HCT116 (cell line): ENCODE data around the gene EDN2. TPM values are rescaled to one million over a fixed set of nuclear protein-coding genes. Genes with fewer than 3 reads are reported as not detected.

ENCODE experiments used
- ATAC-seq: fragments of 200-7000 bp; cut with Tn5 transposase; 2 replicates; pipeline ENCODE4 v1.9.1; 2020; ENCODE audit warnings: mild to moderate bottlenecking, moderate library complexity
- BruUV-seq: library from RNA; stranded (reverse); fragments of 400-500 nt; replicated peaks from 2 replicates; lab custom pipeline; 2021; lab: Mats Ljungman, UMichigan
- CTCF ChIA-PET: fragments of 300-600 bp; sonication (Branson Sonifier 250); formaldehyde crosslinking; loops from one replicate; lab custom pipeline; 2021; ENCODE audit warnings: antibody characterized with exemption; lab: Charles Lee
- POLR2A ChIA-PET: fragments of 300-600, 350-600 bp; sonication (Branson Sonifier 250); formaldehyde crosslinking; loops from one replicate; lab custom pipeline; 2021; ENCODE audit warnings: antibody characterized with exemption; lab: Charles Lee
- RAD21 ChIA-PET, 2 experiments: fragments of 300-600 bp; sonication (Branson Sonifier 250); formaldehyde crosslinking; loops; one replicate each; lab custom pipeline; 2023; ENCODE audit warnings: low total read pairs in 2 of 2; ENCODE audit not compliant: uncharacterized antibody in 2 of 2, unreplicated experiment in 2 of 2, low non-redundant PET in 1 of 2; lab: Charles Lee
- DNase-seq: peaks from one replicate; pipeline ENCODE4 v3.0.0-alpha.2; 2010; ENCODE audit warnings: low read depth, low spot score
- H2AFZ ChIP-seq: fragments of 200-600 bp; shearing (Covaris generic), sonication (generic); 2 replicates; pipeline ENCODE4 v1.6.1; 2017; ENCODE audit warnings: low read depth, mixed run types, mixed read lengths, antibody characterized with exemption, low read length; ENCODE audit not compliant: poor library complexity, severe bottlenecking
- H3K27ac ChIP-seq: 2 replicates; pipeline ENCODE4 v1.5.1; 2012; ENCODE audit warnings: low read depth, low read length
- H3K27me3 ChIP-seq: fragments of 200-600 bp; sonication (generic); 2 replicates; pipeline ENCODE4 v1.6.1; 2016; ENCODE audit warnings: mixed run types, low read length, mixed read lengths; ENCODE audit not compliant: insufficient read depth
- H3K36me3 ChIP-seq, 2 experiments: fragments of 200-500 bp in 1 of 2; fragments of 200-600 bp in 1 of 2; sonication (Bioruptor generic) in 1 of 2; sonication (generic) in 1 of 2; 2 replicates each; pipeline versions ENCODE4 v1.5.1 to v1.6.1; 2014 to 2016; ENCODE audit warnings: low read length in 2 of 2, inconsistent platforms in 1 of 2, mixed read lengths in 1 of 2, mixed run types in 1 of 2; ENCODE audit not compliant: insufficient read depth in 2 of 2, control insufficient read depth in 1 of 2
- H3K4me1 ChIP-seq, 2 experiments: fragments of 200-600 bp in 1 of 2; sonication (generic) in 1 of 2; 2 replicates each; pipeline versions ENCODE4 v1.5.1 to v1.6.1; 2012 to 2017; ENCODE audit warnings: low read length in 2 of 2, inconsistent platforms in 1 of 2, mild to moderate bottlenecking in 1 of 2, mixed read lengths in 1 of 2, mixed run types in 1 of 2, moderate library complexity in 1 of 2; ENCODE audit not compliant: insufficient read depth in 2 of 2, control insufficient read depth in 1 of 2
- H3K4me2 ChIP-seq: fragments of 200-600 bp; sonication (generic); 2 replicates; pipeline ENCODE4 v1.6.1; 2017; ENCODE audit warnings: mixed run types, low read length, mixed read lengths
- H3K4me3 ChIP-seq, 2 experiments: fragments of 200-600 bp in 1 of 2; sonication (generic) in 1 of 2; replicated peaks in 1 of 2; 2 replicates each; pipeline ENCODE4 v1.5.1; 2011 to 2016; ENCODE audit warnings: low read length in 2 of 2, control low read depth in 1 of 2, low read depth in 1 of 2, mild to moderate bottlenecking in 1 of 2, mixed read lengths in 1 of 2, mixed run types in 1 of 2
- H3K79me2 ChIP-seq: fragments of 200-600 bp; sonication (generic); 2 replicates; pipeline ENCODE4 v1.6.1; 2017; ENCODE audit warnings: mild to moderate bottlenecking, mixed run types, low read length, moderate library complexity, mixed read lengths; ENCODE audit not compliant: insufficient read depth
- H3K9ac ChIP-seq: fragments of 200-600 bp; sonication (generic); 2 replicates; pipeline ENCODE4 v1.6.1; 2016; ENCODE audit warnings: low read length, mixed read lengths
- H3K9me2 ChIP-seq: fragments of 200-600 bp; sonication (generic), shearing (Covaris generic); 2 replicates; pipeline ENCODE4 v1.6.1; 2017; ENCODE audit warnings: mixed run types, mild to moderate bottlenecking, moderate library complexity; ENCODE audit not compliant: insufficient read depth
- H3K9me3 ChIP-seq, 2 experiments: fragments of 200-500 bp in 1 of 2; fragments of 200-600 bp in 1 of 2; sonication (Bioruptor generic) in 1 of 2; sonication (generic) in 1 of 2; 2 replicates each; pipeline ENCODE4 v1.6.1; 2014 to 2017; ENCODE audit warnings: low read length in 2 of 2, mixed read lengths in 2 of 2, inconsistent platforms in 1 of 2, low read depth in 1 of 2, mild to moderate bottlenecking in 1 of 2, mixed run types in 1 of 2, moderate library complexity in 1 of 2; ENCODE audit not compliant: control insufficient read depth in 1 of 2, insufficient read depth in 1 of 2
- H4K20me1 ChIP-seq: fragments of 200-600 bp; sonication (generic), shearing (Covaris generic); 2 replicates; pipeline ENCODE4 v1.6.1; 2017; ENCODE audit warnings: mixed run types, mild to moderate bottlenecking, moderate library complexity; ENCODE audit not compliant: insufficient read depth
- CEBPB ChIP-seq: IDR thresholded peaks from 2 replicates; pipeline ENCODE4 v1.6.1; 2012; ENCODE audit warnings: low read depth
- EGR1 ChIP-seq: IDR thresholded peaks from 2 replicates; pipeline ENCODE4 v1.6.1; 2012; ENCODE audit warnings: low read depth
- ELF1 ChIP-seq: IDR thresholded peaks from 2 replicates; pipeline ENCODE4 v1.6.1; 2012; ENCODE audit warnings: low read depth, borderline replicate concordance
- EZH2 ChIP-seq: fragments of 200-600 bp; sonication (generic); IDR thresholded peaks from 2 replicates; pipeline ENCODE4 v1.6.1; 2017; ENCODE audit warnings: antibody characterized with exemption, mixed run types
- POLR2A ChIP-seq: IDR thresholded peaks from 2 replicates; pipeline ENCODE4 v1.7.0; 2011; ENCODE audit warnings: borderline replicate concordance; ENCODE audit not compliant: insufficient read depth, insufficient read length; ENCODE audit errors: extremely low read depth
- RAD21 ChIP-seq: IDR thresholded peaks from 2 replicates; pipeline ENCODE4 v1.6.1; 2012; ENCODE audit warnings: low read depth, mild to moderate bottlenecking
- SIN3A ChIP-seq: IDR thresholded peaks from 2 replicates; pipeline ENCODE4 v1.6.1; 2012; ENCODE audit warnings: low read depth
- SP1 ChIP-seq: IDR thresholded peaks from 2 replicates; pipeline ENCODE4 v1.6.1; 2012; ENCODE audit warnings: low read depth
- SRF ChIP-seq: IDR thresholded peaks from 2 replicates; pipeline ENCODE4 v1.6.1; 2012; ENCODE audit warnings: low read depth
- TCF7L2 ChIP-seq: IDR thresholded peaks from 2 replicates; pipeline ENCODE4 v1.7.0; 2011; ENCODE audit warnings: borderline replicate concordance, inconsistent platforms; ENCODE audit not compliant: insufficient read depth, insufficient read length; ENCODE audit errors: extremely low read depth
- ZNF274 ChIP-seq: fragments of 200-500 bp; sonication (Bioruptor generic); IDR thresholded peaks from 2 replicates; pipeline ENCODE4 v1.6.1; 2014; ENCODE audit warnings: mild to moderate bottlenecking, low read depth, low read length, inconsistent platforms
- intact Hi-C: fragments of 100-400 bp; cut with micrococcal nuclease; formaldehyde crosslinking; loops from 2 replicates; pipeline ENCODE4 v1.10.0; 2022
- total RNA-seq: library from RNA; stranded (reverse); gene quantifications from one replicate; pipeline ENCODE4 v1.2.1, GENCODE V29; 2021; ENCODE audit not compliant: unreplicated experiment

EDN2 gene
- total RNA-seq, 1 experiment from 2014 or later, result not detected

GRCh38 chr1:41483001-41483850, 1.3 kb downstream of the EDN2 start:
- Histone ChIP-seq H3K9me3 (no peaks in the 10 kb centered on the region), H2AFZ (peak overlapping the region; percentile 35), H3K36me3 (no peaks in the 10 kb centered on the region), H3K27me3 (no peaks in the 10 kb centered on the region), H3K4me3 (no peak overlapping the region), H3K27ac (peak overlapping the region; percentile 41; the same call in 1 of the 2 replicates), H4K20me1 (no peaks in the 10 kb centered on the region), H3K4me2 (peak overlapping the region; percentile 51), H3K9me2 (no peaks in the 10 kb centered on the region), H3K79me2 (no peaks in the 10 kb centered on the region), H3K9ac (no peak overlapping the region), H3K4me1 (peaks cover 34 to 50% of the 10 kb centered on the region in 2 experiments)
- POLR2A ChIA-PET, result no interaction called here
- ATAC-seq (no peak), DNase-seq (no peak)
- CTCF ChIA-PET, result interaction anchor here (3.1 to 3.9 kb wide), 2 partner anchors 8 to 11 kb away, joined by 15 to 27 read pairs; no protein-coding TSS in a partner anchor
- intact Hi-C loops, result no loop called here
- no TSS peak for BruUV-seq
- no peak for TF ChIP-seq EZH2
- RAD21 ChIA-PET, result interaction anchor here in 1 of 2 experiments (0.7 kb wide), 1 partner anchor 51 kb away, joined by 4 read pairs; no protein-coding TSS in a partner anchor

DNA sequence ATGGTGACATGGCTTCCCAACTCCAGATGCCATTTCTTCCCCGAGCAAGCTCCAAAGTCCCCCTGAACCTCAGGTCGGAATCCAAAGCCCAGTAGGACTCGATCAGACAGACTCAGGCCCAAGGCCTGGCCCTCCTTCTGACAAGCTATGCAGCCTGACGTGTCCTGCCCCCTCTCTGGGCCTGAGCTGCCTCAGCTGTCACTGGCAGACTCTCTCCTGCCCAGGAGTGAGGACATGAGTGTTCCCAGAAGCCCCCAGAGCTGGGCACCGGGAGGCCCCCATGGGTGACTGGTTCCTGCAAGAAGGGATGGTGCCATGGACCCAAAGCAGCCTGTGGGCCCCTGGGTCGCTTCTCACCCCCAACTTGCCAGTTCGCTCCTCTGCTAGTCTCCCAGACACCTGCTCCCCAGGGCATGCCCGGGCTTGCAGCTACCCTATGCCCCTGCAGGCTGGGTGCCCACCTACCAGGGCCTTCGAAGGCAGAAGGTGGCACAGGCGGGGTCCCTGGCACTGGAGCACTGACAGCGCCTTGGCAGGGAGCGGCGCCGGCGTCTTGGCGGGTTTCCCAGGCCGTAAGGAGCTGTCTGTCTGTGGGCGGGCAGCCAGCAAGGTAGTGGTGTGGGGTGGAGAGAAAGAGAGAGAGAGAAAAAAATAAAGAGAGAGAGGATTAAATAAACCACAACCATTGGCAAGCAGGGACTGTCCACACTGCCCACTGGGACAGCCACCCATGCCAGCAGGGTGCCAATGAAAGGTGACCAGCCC, 2.3 kb downstream of the EDN2 start:
- ATAC-seq, result peak; percentile 23
- TF ChIP-seq POLR2A, result no peak
- TF ChIP-seq EGR1, result no peak
- TF ChIP-seq SIN3A, result no peak
- TF ChIP-seq SP1, result no peak
- TF ChIP-seq ZNF274, result no peak
- TF ChIP-seq CEBPB, result no peak
- no peak for TF ChIP-seq SRF
- TF ChIP-seq TCF7L2, result no peak
- no peak for TF ChIP-seq RAD21
- no peak for TF ChIP-seq ELF1
- Histone ChIP-seq H4K20me1 (no peaks in the 10 kb centered on the region), H3K9me3 (no peaks in the 10 kb centered on the region), H3K9ac (no peak overlapping the region), H2AFZ (peak overlapping the region; percentile 35), H3K4me1 (peaks cover 34 to 50% of the 10 kb centered on the region in 2 experiments), H3K36me3 (no peaks in the 10 kb centered on the region), H3K4me2 (peak overlapping the region; percentile 51), H3K9me2 (no peaks in the 10 kb centered on the region), H3K27me3 (no peaks in the 10 kb centered on the region), H3K4me3 (no peak overlapping the region), H3K79me2 (no peaks in the 10 kb centered on the region), H3K27ac (peak overlapping the region; percentile 41; the same call in 1 of the 2 replicates)
- ChIA-PET RAD21 (no interaction called here), POLR2A (no interaction called here), CTCF (interaction anchor here (3.1 to 3.9 kb wide), 2 partner anchors 9 to 12 kb away, joined by 15 to 27 read pairs; no protein-coding TSS in a partner anchor)
- no TSS peak for BruUV-seq
- intact Hi-C loops, result no loop called here
- DNase-seq, result no peak
